H9 (cell line): Measurements from ENCODE around the gene PPARD. TPM values are rescaled to one million over a fixed set of nuclear protein-coding genes. Genes with fewer than 3 reads are reported as not detected.

Experiments
- DNase-seq: peaks from one replicate; pipeline ENCODE4 v3.0.0-alpha.2; 2017
- H2AFZ ChIP-seq: one replicate; pipeline ENCODE4 v1.6.1; 2013; ENCODE audit warnings: mild to moderate bottlenecking, low read length, control low read depth, moderate library complexity
- H2AK5ac ChIP-seq: 2 replicates; pipeline ENCODE4 v1.6.1; 2013; ENCODE audit warnings: low read length, control low read depth, mixed read lengths; ENCODE audit not compliant: insufficient read length
- H2BK120ac ChIP-seq: one replicate; pipeline ENCODE4 v1.6.1; 2013; ENCODE audit warnings: low read depth, mild to moderate bottlenecking, low read length, control low read depth, inconsistent platforms; ENCODE audit not compliant: poor library complexity, severe bottlenecking
- H2BK12ac ChIP-seq: 2 replicates; pipeline ENCODE4 v1.6.1; 2013; ENCODE audit warnings: low read length, control low read depth, mixed read lengths, low read depth; ENCODE audit not compliant: insufficient read length
- H2BK15ac ChIP-seq: 2 replicates; pipeline ENCODE4 v1.6.1; 2013; ENCODE audit warnings: low read depth, low read length, control low read depth
- H2BK20ac ChIP-seq: one replicate; pipeline ENCODE4 v1.6.1; 2013; ENCODE audit warnings: low read depth, mild to moderate bottlenecking, low read length, control low read depth, inconsistent platforms; ENCODE audit not compliant: poor library complexity, severe bottlenecking
- H2BK5ac ChIP-seq: 2 replicates; pipeline ENCODE4 v1.6.1; 2013; ENCODE audit warnings: low read length, control low read depth, mixed read lengths; ENCODE audit not compliant: insufficient read length
- H3K14ac ChIP-seq: 2 replicates; pipeline ENCODE4 v1.6.1; 2013; ENCODE audit warnings: low read length, control low read depth; ENCODE audit not compliant: insufficient read depth
- H3K18ac ChIP-seq: 2 replicates; pipeline ENCODE4 v1.6.1; 2013; ENCODE audit warnings: low read depth, mild to moderate bottlenecking, mixed read lengths, low read length, control low read depth; ENCODE audit not compliant: insufficient read length
- H3K23ac ChIP-seq: 2 replicates; pipeline ENCODE4 v1.6.1; 2013; ENCODE audit warnings: low read length, control low read depth, mixed read lengths, low read depth; ENCODE audit not compliant: insufficient read length
- H3K23me2 ChIP-seq: 2 replicates; pipeline ENCODE4 v1.6.1; 2013; ENCODE audit warnings: low read depth, mild to moderate bottlenecking, mixed read lengths, low read length, control low read depth; ENCODE audit not compliant: insufficient read length, poor library complexity, severe bottlenecking
- H3K27ac ChIP-seq: 2 replicates; pipeline ENCODE4 v1.5.1; 2013; ENCODE audit warnings: low read length, control low read depth, mixed read lengths, low read depth; ENCODE audit not compliant: insufficient read length
- H3K27me3 ChIP-seq: 2 replicates; pipeline ENCODE4 v1.6.1; 2013; ENCODE audit warnings: low read length, control low read depth, inconsistent platforms; ENCODE audit not compliant: insufficient read depth
- H3K4ac ChIP-seq: 2 replicates; pipeline ENCODE4 v1.6.1; 2013; ENCODE audit warnings: low read depth, mild to moderate bottlenecking, control low read depth, inconsistent platforms, low read length, moderate library complexity
- H3K4me1 ChIP-seq: 2 replicates; pipeline ENCODE4 v1.6.1; 2013; ENCODE audit warnings: low read length, control low read depth, inconsistent platforms; ENCODE audit not compliant: insufficient read depth
- H3K4me2 ChIP-seq: 2 replicates; pipeline ENCODE4 v1.6.1; 2013; ENCODE audit warnings: low read length, control low read depth, mixed read lengths; ENCODE audit not compliant: insufficient read length, insufficient read depth
- H3K56ac ChIP-seq: 2 replicates; pipeline ENCODE4 v1.6.1; 2013; ENCODE audit warnings: low read depth, mild to moderate bottlenecking, mixed read lengths, low read length, control low read depth; ENCODE audit not compliant: insufficient read length
- H3K79me1 ChIP-seq: 2 replicates; pipeline ENCODE4 v1.6.1; 2013; ENCODE audit warnings: low read depth, mild to moderate bottlenecking, moderate library complexity, low read length, control low read depth, inconsistent platforms; ENCODE audit not compliant: insufficient read depth, poor library complexity, severe bottlenecking
- H3K79me2 ChIP-seq: 2 replicates; pipeline ENCODE4 v1.6.1; 2013; ENCODE audit warnings: low read length, control low read depth, inconsistent platforms; ENCODE audit not compliant: insufficient read depth
- H3K9ac ChIP-seq: 2 replicates; pipeline ENCODE4 v1.6.1; 2013; ENCODE audit warnings: low read length, control low read depth, mixed read lengths; ENCODE audit not compliant: insufficient read length; ENCODE audit errors: extremely low read depth
- H3K9me3 ChIP-seq: one replicate; pipeline ENCODE4 v1.6.1; 2013; ENCODE audit warnings: low read depth, low read length, inconsistent platforms; ENCODE audit not compliant: control insufficient read depth
- H3T11ph ChIP-seq: one replicate; pipeline ENCODE4 v1.6.1; 2013; ENCODE audit warnings: mild to moderate bottlenecking, low read length, control low read depth, inconsistent platforms
- H4K20me1 ChIP-seq: one replicate; pipeline ENCODE4 v1.6.1; 2013; ENCODE audit not compliant: control insufficient read depth, insufficient read length, insufficient read depth
- H4K5ac ChIP-seq: 2 replicates; pipeline ENCODE4 v1.6.1; 2013; ENCODE audit warnings: low read depth, mild to moderate bottlenecking, mixed read lengths, low read length, control low read depth; ENCODE audit not compliant: insufficient read length
- H4K8ac ChIP-seq: replicated peaks from 2 replicates; pipeline ENCODE4 v1.6.1; 2013; ENCODE audit warnings: low read length, control low read depth, mixed read lengths, low read depth; ENCODE audit not compliant: insufficient read length
- H4K91ac ChIP-seq: 2 replicates; pipeline ENCODE4 v1.6.1; 2013; ENCODE audit warnings: low read depth, mild to moderate bottlenecking, moderate library complexity, mixed read lengths, low read length, control low read depth; ENCODE audit not compliant: insufficient read length
- H3K27ac Mint-ChIP-seq, 3 experiments: 2 replicates in 2 of 3; 3 replicates in 1 of 3; pipeline ENCODE4 v1.8.0; 2020 to 2021; ENCODE audit warnings: mixed read lengths in 3 of 3, mild to moderate bottlenecking in 1 of 3, moderate library complexity in 1 of 3
- H3K27me3 Mint-ChIP-seq: 2 replicates; pipeline ENCODE4 v1.8.0; 2021; ENCODE audit warnings: low read depth, mild to moderate bottlenecking, moderate library complexity, mixed read lengths
- H3K36me3 Mint-ChIP-seq, 3 experiments: 2 replicates in 2 of 3; 3 replicates in 1 of 3; pipeline ENCODE4 v1.8.0; 2020 to 2021; ENCODE audit warnings: low read depth in 3 of 3, mixed read lengths in 3 of 3; ENCODE audit not compliant: insufficient read depth in 1 of 3
- H3K4me1 Mint-ChIP-seq, 2 experiments: 2 replicates each; pipeline ENCODE4 v1.8.0; 2020; ENCODE audit warnings: mixed read lengths in 2 of 2
- H3K4me3 Mint-ChIP-seq, 2 experiments: 2 replicates in 1 of 2; 3 replicates in 1 of 2; pipeline ENCODE4 v1.8.0; 2020 to 2021; ENCODE audit warnings: mild to moderate bottlenecking in 2 of 2, mixed read lengths in 2 of 2, moderate library complexity in 1 of 2
- H3K9me3 Mint-ChIP-seq, 2 experiments: 2 replicates in 1 of 2; 3 replicates in 1 of 2; pipeline ENCODE4 v1.8.0; 2020; ENCODE audit warnings: mild to moderate bottlenecking in 2 of 2, mixed read lengths in 2 of 2, moderate library complexity in 1 of 2
- WGBS: extraction: QIAGEN DNeasy Blood & Tissue Kit; methylation state at CpG from one replicate; pipeline ENCODE4 v1.1.7; 2013; ENCODE audit warnings: missing lambda C conversion rate, low lambda C conversion rate, mixed read lengths; ENCODE audit not compliant: insufficient read length; ENCODE audit errors: extremely low coverage; 5-methylcytosine and 5-hydroxymethylcytosine counted together
- total RNA-seq: library from RNA; stranded (reverse); gene quantifications from 2 replicates; pipeline ENCODE4 v1.2.1, GENCODE V29; 2021
- TF ChIP-seq, protein P1 (sequence below): fragments of 200-600 bp; sonication (generic); conservative IDR thresholded peaks from 3 replicates; pipeline ENCODE4 v1.8.0; 2021; ENCODE audit warnings: antibody characterized with exemption, mild to moderate bottlenecking

Gene PPARD
- total RNA-seq, 1 experiment from 2014 or later: 11.7 TPM

DNA sequence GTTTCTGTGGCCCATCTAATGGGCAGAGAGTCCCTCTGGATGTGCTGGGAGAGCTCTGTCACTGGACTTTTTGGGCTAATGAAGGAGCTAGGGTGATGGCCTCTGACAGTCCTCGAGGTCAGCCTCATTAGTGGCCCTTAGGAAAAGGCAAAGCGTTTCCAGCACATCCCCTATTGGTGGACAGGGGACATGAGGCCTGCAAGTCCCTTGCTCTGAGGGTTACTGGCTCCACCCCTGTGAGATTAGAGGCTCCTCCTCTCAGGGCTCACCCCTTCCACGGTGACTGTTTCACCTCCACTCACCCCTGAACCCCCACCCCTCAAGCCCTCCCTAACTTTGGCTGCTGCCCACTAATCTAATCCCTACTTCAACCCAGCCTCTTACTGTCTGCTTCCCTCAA is 97.0 kb downstream of the PPARD start:
- no peak overlapping the region for H2BK5ac ChIP-seq
- WGBS: no CpG with 5 or more reads among the region's 3 CpGs
- no peak overlapping the region for H2AFZ ChIP-seq

More for the DNA sequence above, 97.0 kb downstream of the PPARD start:
- Histone ChIP-seq H3K4me1 (no peaks in the 10 kb centered on the region), H3K14ac (no peak overlapping the region), H3K4ac (no peak overlapping the region), H3K23me2 (no peaks in the 10 kb centered on the region), H2BK12ac (no peak overlapping the region), H4K20me1 (no peaks in the 10 kb centered on the region), H3K27ac (no peak overlapping the region), H3K79me1 (no peaks in the 10 kb centered on the region), H3K18ac (no peak overlapping the region), H3K9ac (no peak overlapping the region), H4K8ac (no peak overlapping the region), H3K27me3 (no peaks in the 10 kb centered on the region), H2AK5ac (no peak overlapping the region), H3K23ac (no peak overlapping the region), H3K9me3 (no peaks in the 10 kb centered on the region), H3K56ac (no peak overlapping the region), H3K79me2 (no peaks in the 10 kb centered on the region), H2BK20ac (no peak overlapping the region), H2BK15ac (no peak overlapping the region), H3K4me2 (no peak overlapping the region), H2BK120ac (no peak overlapping the region), H4K5ac (no peak overlapping the region), H4K91ac (no peak overlapping the region), H3T11ph (no peak overlapping the region)
- Mint-ChIP-seq H3K36me3 (no peaks in the 10 kb centered on the region), H3K4me3 (no peak overlapping the region; a peak in 1 of 5 replicates), H3K4me1 (peaks cover 3 to 16% of the 10 kb centered on the region in 2 experiments), H3K9me3 (no peaks in the 10 kb centered on the region), H3K27me3 (0 out of 2 replicates have a peak, but pooled peaks cover 2% of the 10 kb centered on the region), H3K27ac (no peak overlapping the region)
- TF ChIP-seq, protein P1, sequence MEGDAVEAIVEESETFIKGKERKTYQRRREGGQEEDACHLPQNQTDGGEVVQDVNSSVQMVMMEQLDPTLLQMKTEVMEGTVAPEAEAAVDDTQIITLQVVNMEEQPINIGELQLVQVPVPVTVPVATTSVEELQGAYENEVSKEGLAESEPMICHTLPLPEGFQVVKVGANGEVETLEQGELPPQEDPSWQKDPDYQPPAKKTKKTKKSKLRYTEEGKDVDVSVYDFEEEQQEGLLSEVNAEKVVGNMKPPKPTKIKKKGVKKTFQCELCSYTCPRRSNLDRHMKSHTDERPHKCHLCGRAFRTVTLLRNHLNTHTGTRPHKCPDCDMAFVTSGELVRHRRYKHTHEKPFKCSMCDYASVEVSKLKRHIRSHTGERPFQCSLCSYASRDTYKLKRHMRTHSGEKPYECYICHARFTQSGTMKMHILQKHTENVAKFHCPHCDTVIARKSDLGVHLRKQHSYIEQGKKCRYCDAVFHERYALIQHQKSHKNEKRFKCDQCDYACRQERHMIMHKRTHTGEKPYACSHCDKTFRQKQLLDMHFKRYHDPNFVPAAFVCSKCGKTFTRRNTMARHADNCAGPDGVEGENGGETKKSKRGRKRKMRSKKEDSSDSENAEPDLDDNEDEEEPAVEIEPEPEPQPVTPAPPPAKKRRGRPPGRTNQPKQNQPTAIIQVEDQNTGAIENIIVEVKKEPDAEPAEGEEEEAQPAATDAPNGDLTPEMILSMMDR: no peak
- DNase-seq: peak; percentile 68
